SW 1271 (cell line): Measurements from ENCODE around the gene MMP15.
"Not testable (repeated sequence)": the region's sequence is repeated elsewhere in the genome, so short reads cannot be mapped to it uniquely, and the experiment has no call there.

Experiments used
- DNase-seq, 2 experiments: peaks; one replicate each; lab custom pipeline; 2025; lab: John Stamatoyannopoulos, UW

The MMP15 gene

DNA sequence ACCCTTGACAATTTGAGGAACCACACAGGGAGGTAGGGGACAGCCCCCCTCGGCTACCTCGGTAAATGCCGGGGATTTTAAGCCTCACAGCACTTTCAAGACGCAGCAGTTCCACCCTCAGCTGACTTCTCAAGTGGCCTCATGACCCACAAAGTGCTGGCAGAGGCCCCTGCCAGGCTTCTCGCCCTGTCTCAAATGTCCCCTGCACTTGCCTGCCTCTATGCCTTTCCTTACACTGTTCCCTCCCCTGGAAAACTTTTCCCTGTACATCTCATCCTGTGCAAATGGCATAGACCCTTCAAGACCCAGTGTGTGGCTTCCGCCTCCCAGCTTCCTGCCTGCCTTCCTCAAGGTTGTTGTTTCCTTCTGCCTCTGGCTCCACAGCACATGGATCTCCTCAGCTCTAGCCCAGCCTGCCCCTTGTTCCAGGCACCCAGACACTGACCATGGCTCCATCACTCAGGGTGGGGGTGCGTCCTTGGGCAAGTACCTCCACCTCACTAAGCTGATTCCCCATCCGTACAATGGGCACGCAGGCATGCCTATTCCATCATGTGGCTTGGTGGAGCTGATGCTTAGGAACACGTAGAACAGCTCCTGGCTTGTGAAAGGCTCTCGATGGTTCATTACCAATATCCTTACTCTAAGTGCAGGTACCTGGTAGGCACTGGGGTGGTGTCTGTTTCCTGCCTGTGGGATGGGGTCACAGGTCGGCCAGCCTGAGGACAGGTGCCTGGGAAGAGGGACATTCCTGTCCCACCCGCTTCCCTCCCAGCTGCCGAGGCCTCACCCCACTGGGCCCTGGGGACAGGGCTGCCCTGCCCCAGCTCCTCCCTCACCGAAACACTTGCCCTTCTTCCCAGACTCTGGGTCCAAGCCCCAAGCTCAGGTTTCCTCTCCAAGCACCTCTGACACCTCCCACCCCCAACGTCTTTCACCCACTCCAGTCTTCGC is 24.0 kb downstream of the MMP15 start:
- DNase-seq: no peak

DNA sequence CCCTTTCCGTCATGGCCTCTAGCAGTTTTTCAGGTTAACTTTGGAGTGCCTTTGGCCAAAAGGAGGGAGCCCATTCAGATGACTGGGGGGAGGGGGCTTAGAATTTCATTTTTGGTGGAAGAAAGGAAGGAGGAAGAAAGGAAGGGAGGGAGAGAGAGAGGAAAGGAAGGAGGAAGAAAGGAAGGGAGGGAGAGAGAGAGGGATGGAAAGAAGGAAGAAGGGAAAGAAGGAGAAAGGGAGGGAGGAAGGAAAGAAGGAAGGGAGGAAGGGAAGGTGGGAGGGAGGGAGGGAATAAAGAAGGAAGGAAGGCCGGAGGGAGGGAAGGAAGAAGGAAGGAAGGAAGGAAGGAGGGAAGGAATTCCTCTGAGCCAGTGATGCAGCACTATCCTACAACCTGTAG is 25.7 kb downstream of the MMP15 start:
- no peak for DNase-seq

DNA sequence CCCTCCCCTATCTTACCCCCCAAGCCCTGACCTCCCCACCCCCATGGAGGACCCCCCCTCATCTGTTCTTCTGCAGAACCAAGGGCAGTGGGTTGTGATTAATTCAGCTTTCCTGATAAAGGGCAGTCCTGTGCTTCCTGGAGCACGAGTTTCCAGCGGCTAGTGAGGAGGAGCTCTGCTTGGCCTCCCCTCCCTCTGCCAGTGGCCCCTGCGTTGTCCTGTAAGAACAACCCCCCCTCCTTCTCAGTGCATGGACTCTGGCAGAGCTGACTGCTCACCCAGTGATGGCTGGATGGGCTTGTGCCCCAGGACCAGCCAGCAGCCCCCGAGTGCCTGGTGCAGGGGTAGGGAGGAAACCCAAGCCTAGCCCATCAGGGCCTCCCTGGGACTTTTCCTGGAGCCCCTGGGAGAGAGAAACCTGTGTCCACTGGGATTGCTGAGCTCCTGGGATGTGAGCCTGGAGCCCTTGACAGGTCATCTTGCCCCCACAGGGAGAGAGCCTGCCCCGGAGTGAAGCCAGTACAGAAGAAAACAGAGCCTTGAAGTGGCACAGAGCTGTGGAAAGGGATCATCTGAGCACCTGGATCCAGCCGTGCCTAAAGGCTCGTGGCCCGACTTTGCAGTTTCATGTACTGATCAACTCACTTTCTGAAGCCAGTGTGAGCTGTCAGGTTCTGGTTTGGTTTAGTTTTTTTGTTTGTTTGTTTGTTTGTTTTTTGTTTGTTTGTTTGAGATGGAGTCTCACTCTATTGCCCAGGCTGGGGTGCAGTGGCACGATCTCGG is 26.5 kb downstream of the MMP15 start:
- no peak for DNase-seq

DNA sequence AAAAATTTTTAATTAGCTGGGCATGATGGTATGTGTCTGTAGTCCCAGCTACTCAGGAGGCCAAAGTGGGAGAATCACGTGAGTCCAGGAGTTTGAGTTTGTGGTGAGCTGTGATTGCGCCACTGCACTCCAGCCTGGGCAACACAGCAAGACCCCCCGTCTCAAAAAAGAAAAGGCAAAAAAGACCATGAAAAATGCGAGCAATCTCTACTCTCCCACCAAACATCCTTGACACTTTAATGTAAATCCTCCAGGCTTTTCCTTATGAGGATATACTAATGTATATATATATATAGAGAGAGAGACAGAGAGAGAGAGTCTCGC is 28.1 kb downstream of the MMP15 start:
- no peak for DNase-seq

DNA sequence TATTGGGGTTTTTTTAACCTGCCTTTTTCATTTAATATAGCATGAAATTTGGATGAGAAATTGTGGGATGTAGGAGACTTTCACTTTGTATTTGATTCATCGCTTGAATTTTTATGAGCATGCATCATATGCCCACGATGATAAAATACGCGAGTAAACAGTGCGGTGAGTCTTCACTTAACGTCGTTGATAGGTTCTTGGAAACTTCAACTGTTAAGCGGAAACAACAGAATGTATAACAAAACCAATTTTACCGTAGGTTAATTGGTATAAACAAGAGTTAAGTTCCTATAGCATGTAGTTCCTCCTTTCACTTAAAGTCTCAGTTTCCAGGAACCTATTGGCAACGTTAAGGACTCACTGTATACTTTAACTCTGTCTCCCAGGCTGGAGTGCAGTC is 28.7 kb downstream of the MMP15 start:
- DNase-seq: no peak

DNA sequence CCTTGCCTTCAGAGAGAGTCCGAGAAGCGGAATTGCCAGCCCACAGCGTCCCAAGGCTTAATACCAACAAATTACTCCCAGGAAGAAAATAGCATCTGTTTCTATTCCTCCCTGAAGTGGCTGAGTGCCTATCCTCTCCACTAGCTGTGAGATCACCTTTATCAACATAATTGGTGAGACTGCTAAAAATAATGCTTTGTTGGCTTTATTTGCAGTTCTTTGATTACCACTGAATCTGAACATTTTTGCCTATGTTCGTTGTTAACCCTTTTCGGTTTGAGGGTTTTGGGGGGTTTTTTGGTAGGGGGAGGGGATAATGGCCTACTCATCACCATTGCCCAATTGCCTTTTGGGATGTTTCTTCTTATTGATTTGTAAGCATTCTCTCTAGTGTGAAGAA is 31.0 kb downstream of the MMP15 start:
- DNase-seq: no peak

DNA sequence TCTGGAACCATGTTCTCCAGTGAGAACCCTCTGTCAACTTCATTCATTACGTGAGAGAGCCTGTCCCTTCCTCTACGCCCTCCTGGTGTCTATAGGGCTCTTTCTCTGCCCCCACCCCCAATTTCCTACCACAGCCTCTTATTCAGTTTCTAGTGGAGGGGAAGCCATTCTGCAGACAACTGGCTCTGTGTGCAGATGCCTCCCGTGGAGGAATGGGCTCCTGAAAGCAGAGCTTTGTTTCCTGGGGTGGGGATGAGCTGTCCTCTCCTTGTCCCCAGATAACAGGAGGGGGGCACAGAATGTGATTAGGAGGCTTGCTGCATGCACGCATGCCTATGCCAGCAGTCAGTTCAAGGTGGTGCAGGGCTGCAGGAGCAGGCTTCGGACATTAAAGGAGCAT is 31.6 kb downstream of the MMP15 start:
- no peak for DNase-seq

DNA sequence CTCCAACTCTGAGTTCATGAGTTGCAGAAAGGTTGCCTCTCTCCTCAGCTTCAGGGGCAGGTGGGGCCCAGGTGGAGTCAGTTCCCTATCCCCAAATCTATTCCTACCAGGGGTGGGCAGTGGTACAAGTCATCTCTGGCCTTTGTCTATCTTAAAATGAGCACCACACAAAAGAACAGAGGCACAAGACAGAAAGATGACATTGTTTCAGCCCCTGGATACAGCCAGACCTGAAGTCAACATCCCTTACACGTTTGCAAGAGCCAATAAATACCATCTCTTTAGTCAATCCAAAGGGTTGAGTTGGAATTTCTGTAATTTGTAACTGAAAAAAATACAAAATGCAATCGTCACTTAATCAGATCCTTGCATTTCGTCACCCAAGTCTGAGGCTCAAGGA is 32.2 kb downstream of the MMP15 start:
- no peak for DNase-seq

DNA sequence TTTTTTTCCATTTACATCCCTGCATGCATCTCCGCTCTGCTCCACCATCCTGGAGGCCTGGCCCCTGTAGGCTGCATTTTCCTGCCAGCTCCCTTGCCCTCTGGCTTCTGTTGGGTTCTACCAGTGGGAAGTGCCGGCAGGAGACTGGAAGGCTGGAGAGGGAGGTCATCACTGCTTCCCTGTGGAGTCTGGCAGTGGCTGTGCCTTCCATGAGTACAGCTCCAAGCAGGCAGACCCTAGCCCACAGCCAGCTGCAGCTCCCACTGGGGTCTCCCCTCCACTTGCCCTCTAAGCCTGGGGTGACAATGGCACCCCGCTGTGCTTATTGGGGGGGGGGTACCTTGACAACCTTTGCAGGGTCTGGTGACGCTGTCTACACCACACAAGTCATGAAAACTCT is 37.3 kb downstream of the MMP15 start:
- DNase-seq: no peak

DNA sequence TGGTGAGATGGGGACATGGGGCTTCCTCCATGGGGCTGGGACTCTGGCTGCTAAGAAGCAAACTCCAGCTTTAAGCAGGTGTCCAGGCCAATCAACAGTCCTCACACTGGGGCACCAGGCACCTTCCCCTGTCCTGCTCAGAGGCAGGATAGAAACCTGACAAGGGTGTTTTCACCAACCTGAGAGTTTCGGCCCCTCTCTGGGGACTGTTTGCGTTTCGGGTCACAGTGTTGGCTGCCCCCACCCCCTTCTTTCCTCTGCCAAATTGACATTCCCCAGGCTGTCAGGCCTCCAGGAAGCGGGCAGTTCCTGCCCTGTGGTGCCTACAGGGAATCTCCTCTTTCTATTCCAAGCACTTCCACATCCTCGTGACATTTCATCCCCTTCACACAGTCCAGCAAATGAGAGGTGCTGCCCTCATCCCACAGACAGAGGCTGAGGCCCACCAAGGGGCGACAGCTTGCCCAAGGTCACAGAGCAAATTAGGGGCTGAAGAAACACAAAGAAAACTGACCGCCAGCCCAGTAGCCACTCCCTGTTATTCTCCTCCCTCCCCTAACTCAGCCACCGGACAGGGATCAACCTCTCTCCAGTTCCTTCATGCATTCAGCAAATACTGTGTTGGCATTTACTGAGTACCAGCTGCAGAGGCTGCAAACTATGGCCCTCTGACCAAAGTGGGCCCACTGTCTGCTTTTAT is 38.0 kb downstream of the MMP15 start:
- DNase-seq: no peak

DNA sequence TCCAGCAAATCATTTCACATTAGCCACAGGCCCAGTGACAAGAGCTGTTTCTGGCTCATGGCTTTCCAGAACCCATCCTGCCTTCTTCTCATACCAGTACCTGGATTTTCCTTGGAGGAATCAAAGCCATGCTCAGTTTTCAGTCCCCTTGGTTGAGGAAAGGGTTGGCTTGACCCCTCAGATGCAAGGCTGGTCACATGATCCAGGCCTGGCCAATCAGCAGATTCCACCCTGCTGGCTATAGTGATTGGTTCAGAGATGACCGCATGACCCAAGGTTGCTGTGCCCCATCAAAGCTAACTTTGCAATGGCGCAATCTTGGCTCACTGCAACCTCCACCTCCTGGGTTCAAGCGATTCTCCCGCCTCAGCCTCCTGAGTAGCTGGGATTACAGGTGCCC is 45.0 kb downstream of the MMP15 start:
- DNase-seq: no peak

DNA sequence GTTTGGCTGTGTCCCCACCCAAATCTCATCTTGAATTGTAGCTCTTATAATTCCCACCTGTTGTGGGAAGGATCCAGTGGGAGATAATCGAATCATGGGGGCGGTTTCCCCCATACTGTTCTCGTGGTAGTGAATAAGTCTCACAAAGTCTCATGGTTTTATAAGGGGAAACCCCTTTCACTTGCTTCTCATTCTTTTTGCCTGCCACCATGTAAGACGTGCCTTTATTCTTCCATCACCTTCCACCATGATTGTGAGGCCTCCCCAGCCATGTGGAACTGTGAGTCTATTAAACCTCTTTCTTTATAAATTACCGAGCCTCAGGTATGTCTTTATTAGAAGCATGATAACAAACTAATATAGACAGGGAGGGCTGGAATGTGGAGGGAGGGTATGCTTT is 46.6 kb downstream of the MMP15 start:
- DNase-seq: not testable (repeated sequence)

DNA sequence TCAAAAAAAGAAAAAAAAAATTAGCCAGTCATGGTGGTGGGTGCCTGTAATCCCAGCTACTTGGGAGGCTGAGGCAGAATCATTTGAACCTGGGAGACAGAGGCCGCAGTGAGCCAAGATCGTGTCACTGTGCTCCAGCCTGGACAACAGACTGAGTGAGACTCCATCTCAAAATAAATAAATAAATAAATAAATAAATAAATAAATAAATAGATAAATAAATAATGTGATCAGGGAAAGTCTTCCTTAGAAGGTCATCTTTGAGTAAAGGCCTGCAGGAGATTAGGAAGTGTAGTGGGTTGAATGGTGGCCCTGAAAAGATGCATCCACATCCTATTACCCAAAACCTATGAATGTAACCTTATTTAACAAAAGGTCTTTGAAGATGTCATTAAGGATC is 47.5 kb downstream of the MMP15 start:
- not testable (repeated sequence) for DNase-seq

DNA sequence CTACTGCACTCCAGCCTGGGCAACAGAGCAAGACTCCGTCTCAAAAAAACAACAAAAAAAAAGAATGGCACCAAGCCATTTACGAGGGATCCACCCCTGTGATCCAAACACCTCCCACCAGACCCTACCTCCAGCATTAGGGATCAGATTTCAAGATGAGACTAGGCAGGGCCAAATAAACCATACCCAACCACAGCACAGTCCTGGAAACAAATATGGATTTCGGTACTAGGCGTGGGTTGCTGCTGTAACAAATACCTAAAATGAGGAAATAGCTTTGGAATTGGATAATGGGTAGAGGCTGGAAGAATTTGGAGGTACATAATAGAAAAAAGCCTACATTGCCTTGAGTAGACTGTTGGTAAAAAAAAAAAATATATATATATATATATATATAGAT is 49.1 kb downstream of the MMP15 start:
- no peak for DNase-seq

DNA sequence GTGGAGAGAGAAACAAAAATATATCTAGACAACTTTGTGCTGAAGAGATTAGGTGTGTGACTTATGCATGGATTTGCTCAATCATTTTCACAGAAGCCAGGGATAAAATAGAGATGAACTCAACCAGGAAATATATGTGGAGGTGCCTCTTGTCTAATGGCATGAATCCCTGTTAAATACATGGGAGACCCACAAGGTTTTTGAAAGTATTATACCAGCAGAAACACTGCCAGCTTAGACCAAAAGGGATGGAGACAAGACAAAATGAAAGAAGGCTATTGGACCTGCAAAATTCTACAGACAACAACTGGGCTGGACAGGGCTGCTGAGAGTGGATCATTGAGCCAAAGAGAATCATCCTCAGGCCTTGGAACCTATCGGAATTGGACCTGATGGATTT is 51.0 kb downstream of the MMP15 start:
- no peak for DNase-seq

DNA sequence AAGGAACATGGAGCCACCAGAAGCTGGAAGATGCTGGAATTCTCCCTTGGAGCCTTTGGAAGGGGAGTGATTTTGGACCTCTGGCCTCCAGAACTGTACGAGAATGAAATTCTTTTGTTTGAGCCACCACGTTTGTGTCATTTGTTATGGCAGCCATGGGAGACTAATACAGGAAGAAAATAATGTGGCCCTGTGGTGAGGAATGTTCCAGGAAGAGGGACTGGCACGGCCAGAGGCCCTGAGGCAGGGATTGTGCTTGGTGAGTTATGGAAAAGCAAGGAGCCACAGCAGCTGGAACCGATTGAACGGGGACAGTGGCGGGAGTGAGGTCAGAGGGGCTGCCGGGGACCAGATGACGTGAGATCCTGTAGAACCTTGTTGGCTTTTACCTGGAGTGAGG is 52.2 kb downstream of the MMP15 start:
- DNase-seq: no peak

DNA sequence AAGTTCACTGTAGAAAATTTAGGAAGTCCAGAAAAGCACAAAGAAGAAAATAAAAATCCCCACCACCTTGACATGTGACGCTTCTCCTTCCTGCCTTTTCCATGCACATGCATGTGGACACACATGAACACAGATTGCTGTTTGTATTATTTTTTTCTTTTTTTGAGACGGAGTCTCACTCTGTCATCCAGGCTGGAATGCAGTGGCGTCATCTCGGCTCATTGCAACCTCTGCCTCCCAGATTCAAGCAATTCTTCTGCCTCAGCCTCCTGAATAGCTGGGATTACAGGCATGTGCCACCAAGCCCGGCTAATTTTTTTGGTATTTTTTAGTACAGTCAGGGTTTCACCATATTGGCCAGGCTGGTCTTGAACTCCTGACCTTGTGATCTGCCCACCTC is 55.1 kb downstream of the MMP15 start:
- not testable (repeated sequence) for DNase-seq

DNA sequence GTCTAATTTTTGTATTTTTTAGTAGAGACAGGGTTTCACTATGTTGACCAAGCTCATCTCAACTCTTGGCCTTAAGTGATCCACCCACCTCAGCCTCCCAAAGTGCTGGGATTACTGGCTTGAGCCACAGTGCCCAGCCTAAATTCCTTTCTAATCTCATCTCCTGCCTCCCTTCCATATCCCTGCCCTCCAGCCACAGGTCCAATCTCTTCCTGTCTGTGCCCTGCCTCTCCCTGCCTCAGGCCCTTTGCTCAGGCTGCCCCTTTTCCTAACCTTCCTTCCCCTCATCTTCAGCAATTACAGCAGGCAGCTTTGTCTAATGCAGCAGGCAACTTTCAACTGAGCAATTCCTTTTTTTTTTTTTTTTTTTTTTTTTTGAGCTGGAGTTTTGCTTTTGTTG is 56.8 kb downstream of the MMP15 start:
- DNase-seq: no peak

DNA sequence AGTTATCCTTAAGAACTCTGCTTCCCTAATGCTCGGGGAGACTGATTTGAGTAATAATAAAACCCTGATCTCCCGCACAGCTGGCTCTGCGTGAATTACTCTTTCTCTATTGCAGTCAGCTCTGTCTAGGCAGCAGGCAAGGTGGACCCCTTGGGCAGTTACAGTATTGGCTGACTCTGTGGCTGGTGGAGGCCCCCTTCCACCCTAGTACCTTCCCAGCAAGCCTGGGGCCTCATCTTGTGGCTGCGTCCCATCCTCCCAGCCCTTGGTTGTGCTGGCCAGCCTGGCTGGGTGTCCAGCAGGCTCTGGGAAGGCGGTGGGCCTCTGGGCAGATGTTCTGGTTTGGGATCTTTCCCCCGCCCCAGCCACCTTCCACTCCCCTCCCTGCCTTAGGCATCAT is 59.1 kb downstream of the MMP15 start:
- DNase-seq: no peak

DNA sequence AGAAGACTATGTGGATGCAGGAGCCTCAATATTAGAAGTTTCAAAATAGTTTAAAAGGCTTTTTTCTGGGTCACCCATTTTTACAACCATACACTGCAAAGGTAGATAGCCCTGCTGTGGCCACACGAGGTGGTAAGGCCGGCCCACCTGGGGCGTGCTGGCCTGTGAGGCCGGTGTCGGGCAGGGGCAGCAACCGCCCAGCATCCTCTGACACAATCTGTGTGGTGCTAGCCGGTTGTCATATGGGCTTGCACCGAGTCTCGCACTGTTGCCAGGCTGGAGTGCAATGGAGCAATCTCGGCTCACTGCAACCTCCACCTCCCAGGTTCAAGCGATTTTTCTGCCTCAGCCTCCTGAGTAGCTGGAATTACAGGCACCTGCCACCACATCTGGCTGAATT is 59.6 kb downstream of the MMP15 start:
- no peak for DNase-seq

DNA sequence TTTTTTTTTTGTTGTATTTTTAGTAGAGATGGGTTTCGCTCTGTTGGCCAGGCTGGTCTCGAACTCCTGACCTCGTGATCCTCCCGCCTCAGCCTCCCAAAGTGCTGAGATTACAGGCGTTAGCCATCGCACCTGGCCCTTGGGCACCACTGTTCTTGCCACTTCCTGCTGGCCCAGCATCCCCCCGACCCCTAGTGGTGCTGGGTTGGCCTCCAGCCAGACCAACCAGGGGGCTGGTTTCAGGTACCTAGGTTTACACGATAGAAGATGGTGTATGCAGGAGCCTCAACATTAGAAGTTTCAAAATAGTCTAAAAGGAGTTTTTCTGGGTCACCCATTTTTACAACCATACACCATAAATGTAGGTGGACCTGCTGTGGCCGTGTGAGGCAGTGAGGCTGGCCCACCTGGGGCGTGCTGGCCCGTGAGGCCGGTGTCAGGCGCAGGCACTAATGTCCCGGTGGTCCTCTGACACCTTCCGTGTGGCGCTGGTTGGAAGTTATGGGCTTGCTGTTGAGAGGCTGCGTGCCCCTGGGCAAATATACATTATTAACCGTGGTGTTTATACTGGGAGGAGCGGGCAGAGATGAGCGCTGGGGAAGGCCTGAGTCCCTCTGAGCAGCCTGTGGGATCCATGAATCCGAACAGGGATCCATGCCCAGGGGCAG is 60.2 kb downstream of the MMP15 start:
- DNase-seq: no peak
